Measurements from ENCODE around the gene IFFO2. TPM values are rescaled to one million over a fixed set of nuclear protein-coding genes. Genes with fewer than 3 reads are reported as not detected.
A peak's percentile ranks its signal among the peaks of the same experiment; 100 is the strongest.

IFFO2 gene
- total and polyA plus RNA-seq, 2 experiments from 2014 or later, result 0.71 to 7.5 TPM

- Mint-ChIP-seq H3K27me3 (ENCODE audit: insufficient read depth, low read depth, poor library complexity) (no peaks in the 10 kb centered on the region), H3K4me1 (no peaks in the 10 kb centered on the region), H3K36me3 (ENCODE audit: low read depth) (no peaks in the 10 kb centered on the region), H3K4me3 (no peak overlapping the region), H3K9me3 (no peaks in the 10 kb centered on the region), H3K27ac (no peak overlapping the region)
- Histone ChIP-seq H3K4me2 (no peak overlapping the region), H3K4me1 (ENCODE audit: insufficient read depth) (no peaks in the 10 kb centered on the region; the same call in 1 of the 2 replicates), H3K9me2 (ENCODE audit: insufficient read depth) (no peaks in the 10 kb centered on the region; the same call in 1 of the 2 replicates), H3K4me3 (no peak overlapping the region), H3K79me2 (replicated peaks; ENCODE audit: insufficient read depth) (no peaks in the 10 kb centered on the region), H3K27me3 (ENCODE audit: insufficient read depth) (no peaks in the 10 kb centered on the region), H3F3A (replicated peaks; ENCODE audit: low read depth) (no peaks in the 10 kb centered on the region), H3K27ac (ENCODE audit: low read depth) (no peak overlapping the region), H3K36me3 (ENCODE audit: insufficient read depth) (no peaks in the 10 kb centered on the region), H4K20me1 (replicated peaks; ENCODE audit: insufficient read depth) (no peaks in the 10 kb centered on the region), H2AFZ (no peak overlapping the region)
- TF ChIP-seq CREB1 (CRISPR knock-in tag; IDR thresholded peaks at IDR 0.05; ENCODE audit: low read depth), result no peak
- no peak for TF ChIP-seq STAT1 (IDR thresholded peaks at IDR 0.05; ENCODE audit: unreplicated experiment)
- TF ChIP-seq, protein P1, sequence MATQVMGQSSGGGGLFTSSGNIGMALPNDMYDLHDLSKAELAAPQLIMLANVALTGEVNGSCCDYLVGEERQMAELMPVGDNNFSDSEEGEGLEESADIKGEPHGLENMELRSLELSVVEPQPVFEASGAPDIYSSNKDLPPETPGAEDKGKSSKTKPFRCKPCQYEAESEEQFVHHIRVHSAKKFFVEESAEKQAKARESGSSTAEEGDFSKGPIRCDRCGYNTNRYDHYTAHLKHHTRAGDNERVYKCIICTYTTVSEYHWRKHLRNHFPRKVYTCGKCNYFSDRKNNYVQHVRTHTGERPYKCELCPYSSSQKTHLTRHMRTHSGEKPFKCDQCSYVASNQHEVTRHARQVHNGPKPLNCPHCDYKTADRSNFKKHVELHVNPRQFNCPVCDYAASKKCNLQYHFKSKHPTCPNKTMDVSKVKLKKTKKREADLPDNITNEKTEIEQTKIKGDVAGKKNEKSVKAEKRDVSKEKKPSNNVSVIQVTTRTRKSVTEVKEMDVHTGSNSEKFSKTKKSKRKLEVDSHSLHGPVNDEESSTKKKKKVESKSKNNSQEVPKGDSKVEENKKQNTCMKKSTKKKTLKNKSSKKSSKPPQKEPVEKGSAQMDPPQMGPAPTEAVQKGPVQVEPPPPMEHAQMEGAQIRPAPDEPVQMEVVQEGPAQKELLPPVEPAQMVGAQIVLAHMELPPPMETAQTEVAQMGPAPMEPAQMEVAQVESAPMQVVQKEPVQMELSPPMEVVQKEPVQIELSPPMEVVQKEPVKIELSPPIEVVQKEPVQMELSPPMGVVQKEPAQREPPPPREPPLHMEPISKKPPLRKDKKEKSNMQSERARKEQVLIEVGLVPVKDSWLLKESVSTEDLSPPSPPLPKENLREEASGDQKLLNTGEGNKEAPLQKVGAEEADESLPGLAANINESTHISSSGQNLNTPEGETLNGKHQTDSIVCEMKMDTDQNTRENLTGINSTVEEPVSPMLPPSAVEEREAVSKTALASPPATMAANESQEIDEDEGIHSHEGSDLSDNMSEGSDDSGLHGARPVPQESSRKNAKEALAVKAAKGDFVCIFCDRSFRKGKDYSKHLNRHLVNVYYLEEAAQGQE (IDR thresholded peaks at IDR 0.05; ENCODE audit: unreplicated experiment), result no peak
- no peak for TF ChIP-seq EZH2phosphoT487 (IDR thresholded peaks at IDR 0.05; ENCODE audit: unreplicated experiment)
- ATAC-seq (no peak), DNase-seq (ENCODE audit: low spot score) (no peak)
Measured at GRCh38 chr1:18989896-18990295, 33.4 kb upstream of the IFFO2 start.

DNA sequence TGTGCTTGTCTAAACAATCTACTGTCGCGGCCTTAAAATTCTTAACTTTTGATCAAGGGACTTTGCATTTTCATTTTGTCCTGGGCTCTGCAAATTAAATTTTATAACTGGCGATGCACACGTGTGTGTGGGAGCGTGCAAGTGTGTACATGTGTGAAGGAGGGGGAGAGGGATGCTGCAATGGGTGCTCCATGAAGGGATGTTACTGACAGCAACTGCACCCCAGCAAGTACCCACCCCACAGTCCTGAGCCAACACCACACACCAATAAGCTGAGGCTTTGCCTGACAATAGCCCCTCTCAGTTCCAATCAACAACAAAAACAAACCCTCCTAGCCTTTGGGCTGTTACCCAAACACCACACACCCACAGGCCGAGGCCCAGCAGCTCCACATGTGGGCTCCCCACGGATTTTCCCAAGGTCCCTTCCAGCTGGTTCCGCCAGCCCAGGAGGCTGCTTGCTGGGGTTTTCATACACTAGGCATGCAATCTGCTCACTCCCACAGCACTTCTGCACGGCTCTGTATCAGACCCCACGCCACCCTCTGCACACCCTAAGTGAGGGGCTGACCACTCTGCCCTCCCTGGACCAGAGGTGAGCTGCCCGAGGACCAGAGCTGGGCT lies 32.8 kb upstream of the IFFO2 start:
- Mint-ChIP-seq H3K4me1 (no peaks in the 10 kb centered on the region), H3K4me3 (no peak overlapping the region), H3K36me3 (ENCODE audit: low read depth) (no peaks in the 10 kb centered on the region), H3K27ac (no peak overlapping the region), H3K9me3 (no peaks in the 10 kb centered on the region), H3K27me3 (ENCODE audit: insufficient read depth, low read depth, poor library complexity) (no peaks in the 10 kb centered on the region)
- Histone ChIP-seq H2AFZ (no peak overlapping the region), H3K27ac (ENCODE audit: low read depth) (no peak overlapping the region), H3K79me2 (replicated peaks; ENCODE audit: insufficient read depth) (no peaks in the 10 kb centered on the region), H3K27me3 (ENCODE audit: insufficient read depth) (no peaks in the 10 kb centered on the region), H3K4me1 (ENCODE audit: insufficient read depth) (no peaks in the 10 kb centered on the region; the same call in 1 of the 2 replicates), H3K36me3 (ENCODE audit: insufficient read depth) (no peaks in the 10 kb centered on the region), H3K9me2 (ENCODE audit: insufficient read depth) (no peaks in the 10 kb centered on the region; the same call in 1 of the 2 replicates), H4K20me1 (replicated peaks; ENCODE audit: insufficient read depth) (no peaks in the 10 kb centered on the region), H3K4me2 (no peak overlapping the region), H3F3A (replicated peaks; ENCODE audit: low read depth) (no peaks in the 10 kb centered on the region), H3K4me3 (no peak overlapping the region)
- no peak for DNase-seq (ENCODE audit: low spot score)
- ATAC-seq, result peak; percentile 95
- TF ChIP-seq, protein P2, sequence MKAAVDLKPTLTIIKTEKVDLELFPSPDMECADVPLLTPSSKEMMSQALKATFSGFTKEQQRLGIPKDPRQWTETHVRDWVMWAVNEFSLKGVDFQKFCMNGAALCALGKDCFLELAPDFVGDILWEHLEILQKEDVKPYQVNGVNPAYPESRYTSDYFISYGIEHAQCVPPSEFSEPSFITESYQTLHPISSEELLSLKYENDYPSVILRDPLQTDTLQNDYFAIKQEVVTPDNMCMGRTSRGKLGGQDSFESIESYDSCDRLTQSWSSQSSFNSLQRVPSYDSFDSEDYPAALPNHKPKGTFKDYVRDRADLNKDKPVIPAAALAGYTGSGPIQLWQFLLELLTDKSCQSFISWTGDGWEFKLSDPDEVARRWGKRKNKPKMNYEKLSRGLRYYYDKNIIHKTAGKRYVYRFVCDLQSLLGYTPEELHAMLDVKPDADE (IDR thresholded peaks at IDR 0.05), result no peak
- TF ChIP-seq STAT1 (IDR thresholded peaks at IDR 0.05; ENCODE audit: unreplicated experiment) (no peak), POLR2AphosphoS5 (IDR thresholded peaks at IDR 0.05; ENCODE audit: low read depth) (no peak), CREB1 (CRISPR knock-in tag; IDR thresholded peaks at IDR 0.05; ENCODE audit: low read depth) (no peak), EZH2phosphoT487 (IDR thresholded peaks at IDR 0.05; ENCODE audit: unreplicated experiment) (no peak), NANOG (IDR thresholded peaks at IDR 0.05; ENCODE audit: borderline replicate concordance) (no peak), ZNF331 (CRISPR knock-in tag; IDR thresholded peaks at IDR 0.05; ENCODE audit: low read depth) (no peak), EZH2 (IDR thresholded peaks at IDR 0.05; ENCODE audit: low read depth, unreplicated experiment) (no peak), JUNB (IDR thresholded peaks at IDR 0.05; ENCODE audit: unreplicated experiment) (no peak), ZNF114 (CRISPR knock-in tag; IDR thresholded peaks at IDR 0.05) (no peak)
- TF ChIP-seq, protein P1 (IDR thresholded peaks at IDR 0.05; ENCODE audit: unreplicated experiment), result no peak
- TF ChIP-seq, protein P3, sequence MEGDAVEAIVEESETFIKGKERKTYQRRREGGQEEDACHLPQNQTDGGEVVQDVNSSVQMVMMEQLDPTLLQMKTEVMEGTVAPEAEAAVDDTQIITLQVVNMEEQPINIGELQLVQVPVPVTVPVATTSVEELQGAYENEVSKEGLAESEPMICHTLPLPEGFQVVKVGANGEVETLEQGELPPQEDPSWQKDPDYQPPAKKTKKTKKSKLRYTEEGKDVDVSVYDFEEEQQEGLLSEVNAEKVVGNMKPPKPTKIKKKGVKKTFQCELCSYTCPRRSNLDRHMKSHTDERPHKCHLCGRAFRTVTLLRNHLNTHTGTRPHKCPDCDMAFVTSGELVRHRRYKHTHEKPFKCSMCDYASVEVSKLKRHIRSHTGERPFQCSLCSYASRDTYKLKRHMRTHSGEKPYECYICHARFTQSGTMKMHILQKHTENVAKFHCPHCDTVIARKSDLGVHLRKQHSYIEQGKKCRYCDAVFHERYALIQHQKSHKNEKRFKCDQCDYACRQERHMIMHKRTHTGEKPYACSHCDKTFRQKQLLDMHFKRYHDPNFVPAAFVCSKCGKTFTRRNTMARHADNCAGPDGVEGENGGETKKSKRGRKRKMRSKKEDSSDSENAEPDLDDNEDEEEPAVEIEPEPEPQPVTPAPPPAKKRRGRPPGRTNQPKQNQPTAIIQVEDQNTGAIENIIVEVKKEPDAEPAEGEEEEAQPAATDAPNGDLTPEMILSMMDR (conservative IDR thresholded peaks at IDR 0.05; ENCODE audit: low read depth in 2 of 2), result no peak
